NCI-H2171 (cell line): Measurements from ENCODE around the gene ADORA1.

ENCODE experiments used
- DNase-seq: peaks from one replicate; lab custom pipeline; 2025; lab: John Stamatoyannopoulos, UW

The ADORA1 gene

DNA sequence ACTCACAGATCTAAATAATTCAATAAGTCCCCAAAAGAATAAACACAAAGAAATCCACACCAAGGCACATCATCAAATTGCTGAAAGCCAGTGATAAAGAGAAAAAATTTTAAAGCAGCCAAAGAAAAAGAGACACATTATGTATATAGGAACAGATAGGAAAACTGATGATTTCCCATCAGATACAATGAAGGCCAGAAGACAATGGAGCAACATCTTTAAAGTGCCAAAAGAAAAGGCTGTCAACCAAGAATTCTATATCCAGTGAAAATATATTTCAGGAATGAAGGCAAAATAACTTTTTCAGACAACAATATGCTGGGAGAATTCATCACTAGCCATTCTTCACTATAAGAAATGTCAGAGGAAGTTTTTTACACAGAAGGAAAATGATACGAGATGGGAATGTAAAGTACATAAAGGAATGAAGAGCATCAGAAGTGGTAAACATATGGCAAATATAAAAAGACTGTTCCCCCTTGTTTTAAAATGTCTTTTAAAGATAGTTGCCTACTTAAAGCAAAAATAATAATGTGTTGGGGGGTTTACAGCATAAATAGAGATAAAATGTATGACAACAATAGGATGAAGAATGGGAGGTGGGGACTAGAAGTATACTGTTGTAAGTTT is 32.4 kb upstream of the ADORA1 start:
- DNase-seq, result no peak

DNA sequence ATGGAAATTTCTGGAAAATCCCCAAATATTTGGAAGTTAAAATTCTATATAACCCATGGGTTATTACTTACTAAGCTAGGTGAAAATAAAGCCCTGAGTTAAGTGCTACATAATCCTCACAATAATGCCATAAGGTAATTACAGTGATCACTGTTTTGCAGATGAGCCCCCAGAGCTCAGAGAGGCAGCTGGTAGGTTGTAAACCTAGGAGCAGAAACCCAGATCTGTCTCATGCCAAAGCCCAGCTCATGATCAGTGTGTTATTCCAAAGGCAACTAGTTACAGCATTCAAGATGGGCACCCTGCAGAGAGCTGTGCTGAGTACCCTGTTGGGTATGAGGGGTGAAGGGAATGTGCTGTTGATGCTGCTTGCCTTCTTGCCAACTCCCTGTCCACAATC is 31.0 kb upstream of the ADORA1 start:
- peak; percentile 35 for DNase-seq

GRCh38 chr1:203097001-203097400 is 30.5 kb upstream of the ADORA1 start:
- no peak for DNase-seq

DNA sequence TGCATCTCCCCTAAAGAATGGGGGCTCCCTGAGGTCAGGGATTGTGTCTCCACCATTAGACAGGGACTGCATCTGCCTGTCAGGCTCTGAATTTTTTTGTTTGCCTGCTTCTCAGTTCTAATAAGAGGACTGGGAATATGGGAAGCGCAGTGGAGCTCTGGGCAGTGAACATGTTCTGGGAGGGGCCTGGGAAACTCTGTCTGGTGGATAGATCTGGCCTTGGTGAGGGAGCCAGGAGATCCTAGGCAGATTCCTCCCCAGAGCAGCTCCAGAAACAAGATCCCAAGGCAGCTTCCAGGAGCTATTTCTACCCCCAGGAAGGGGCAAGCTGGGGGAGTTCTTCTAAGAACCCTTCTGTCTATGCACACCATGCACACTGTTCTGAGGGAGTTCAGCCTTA is 29.1 kb upstream of the ADORA1 start:
- no peak for DNase-seq

- DNase-seq, result no peak
Observed at GRCh38 chr1:203098914-203099520, 28.5 kb upstream of the ADORA1 start.

GRCh38 chr1:203099805-203100515 is 27.6 kb upstream of the ADORA1 start:
- no peak for DNase-seq

GRCh38 chr1:203100516-203100869 is 27.0 kb upstream of the ADORA1 start:
- no peak for DNase-seq

DNA sequence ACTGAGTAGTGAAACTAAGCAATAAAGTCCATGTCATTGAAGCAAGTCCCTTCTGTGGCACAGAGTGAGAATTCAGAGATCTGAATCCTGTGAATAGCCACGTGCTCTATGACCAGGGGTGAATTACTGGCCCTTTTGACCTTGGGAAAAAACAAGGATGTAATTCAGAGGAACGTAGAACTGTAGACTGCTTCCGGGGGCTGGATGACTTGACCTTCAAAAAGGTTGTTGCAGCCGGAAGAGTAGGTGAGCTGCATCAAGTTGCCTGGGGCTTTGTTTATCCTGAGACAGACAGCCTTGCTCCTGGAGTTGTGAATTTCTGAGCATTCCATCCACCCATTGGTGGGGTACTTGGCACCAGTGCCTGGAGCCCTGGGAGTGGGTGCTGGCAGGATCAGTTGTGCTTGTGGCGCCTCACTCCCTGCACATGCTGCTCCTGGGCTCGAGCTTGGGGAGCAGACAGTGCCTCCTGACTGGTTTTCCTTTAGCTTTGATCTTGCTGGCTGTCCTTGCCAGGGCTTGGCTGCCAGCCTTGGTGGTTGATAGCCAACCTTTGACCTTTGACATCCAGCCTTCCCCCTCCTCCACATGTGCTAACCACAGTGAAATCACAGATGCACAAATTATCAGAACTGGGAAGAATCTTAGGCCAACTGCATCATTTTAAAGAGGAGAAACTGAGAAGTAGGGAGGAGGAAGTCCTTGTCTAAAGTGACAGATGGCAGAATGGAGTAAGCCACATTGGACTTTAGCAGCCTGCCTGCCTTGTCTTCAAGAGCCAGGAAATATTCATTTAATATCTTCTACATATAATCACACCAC is 25.5 kb upstream of the ADORA1 start:
- DNase-seq, result no peak

DNA sequence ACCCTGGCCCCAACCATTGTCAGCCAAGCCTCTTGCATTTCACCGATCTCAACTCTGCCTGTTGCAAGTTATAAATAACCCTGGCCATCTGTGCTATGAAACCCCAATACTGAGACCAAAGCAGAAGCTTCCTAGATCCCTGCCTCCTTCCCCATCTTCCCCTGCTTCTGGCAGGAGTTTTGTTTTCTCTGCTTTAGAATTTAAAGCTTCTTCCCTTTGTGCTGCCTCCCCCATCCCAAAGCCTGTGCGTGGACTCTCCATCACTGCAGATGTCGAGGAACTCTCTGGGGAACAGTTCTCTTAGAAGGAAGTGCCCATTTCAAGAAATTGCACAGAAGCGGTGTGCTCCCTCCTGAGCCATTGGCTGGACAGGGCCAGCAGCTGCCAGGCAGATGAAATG is 24.3 kb upstream of the ADORA1 start:
- peak; percentile 24 for DNase-seq

DNA sequence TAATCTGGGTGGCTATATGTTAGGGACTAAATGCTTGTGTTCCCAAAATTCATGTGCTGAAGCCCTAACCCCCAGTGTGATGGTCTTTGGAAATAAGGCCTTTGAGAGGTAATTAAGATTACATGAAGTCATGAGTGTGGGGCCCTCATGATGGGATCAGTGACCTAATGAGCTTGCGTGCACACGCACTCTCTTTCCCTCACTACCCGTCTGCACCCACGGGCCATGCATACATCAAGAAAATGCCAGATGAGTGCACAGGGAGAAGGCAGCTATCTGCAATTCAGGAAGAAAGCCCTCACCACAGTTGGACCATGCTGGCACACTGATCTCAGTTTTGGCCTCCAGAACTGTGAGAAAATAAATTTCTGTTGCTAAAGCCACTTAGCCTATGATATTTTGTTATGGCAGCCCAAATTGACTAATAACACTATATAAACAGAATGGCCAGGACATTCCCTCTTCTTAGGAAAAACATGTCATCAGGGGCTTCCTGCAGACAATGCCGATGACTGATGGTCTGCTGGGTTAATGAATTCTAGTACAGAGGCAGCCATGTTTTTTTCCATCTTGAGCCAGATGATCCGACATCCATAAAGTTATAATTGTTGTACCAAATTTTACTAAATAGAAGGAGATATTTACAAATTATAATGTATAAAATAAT is 23.6 kb upstream of the ADORA1 start:
- no peak for DNase-seq

DNA sequence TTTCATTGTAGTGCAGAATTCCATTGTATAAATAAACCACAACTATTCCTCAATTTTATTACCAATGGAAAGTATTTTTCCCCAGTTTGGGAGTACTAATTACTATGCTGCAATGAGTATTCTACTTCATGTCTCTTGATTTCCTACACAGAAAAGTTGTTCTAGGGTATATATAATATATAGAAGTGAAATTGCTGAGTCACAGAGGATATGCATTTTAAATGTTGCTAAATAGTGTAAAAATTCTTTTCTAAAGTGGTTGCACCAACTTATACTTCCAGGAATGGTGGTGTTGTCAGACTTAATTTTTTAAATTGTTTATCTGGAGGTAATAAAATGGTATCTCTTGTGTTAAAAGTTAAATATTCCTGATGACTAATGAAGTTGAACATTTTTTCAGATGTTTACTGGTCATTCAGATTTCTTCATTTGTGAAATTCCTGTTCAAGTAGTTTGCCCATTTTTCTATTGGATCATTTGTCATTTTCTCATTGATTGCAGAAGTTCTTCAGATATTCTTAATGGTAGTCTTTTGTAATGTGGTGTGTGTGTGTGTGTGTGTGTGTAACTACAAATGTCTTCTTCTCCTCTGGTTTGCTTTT is 22.6 kb upstream of the ADORA1 start:
- no peak for DNase-seq

DNA sequence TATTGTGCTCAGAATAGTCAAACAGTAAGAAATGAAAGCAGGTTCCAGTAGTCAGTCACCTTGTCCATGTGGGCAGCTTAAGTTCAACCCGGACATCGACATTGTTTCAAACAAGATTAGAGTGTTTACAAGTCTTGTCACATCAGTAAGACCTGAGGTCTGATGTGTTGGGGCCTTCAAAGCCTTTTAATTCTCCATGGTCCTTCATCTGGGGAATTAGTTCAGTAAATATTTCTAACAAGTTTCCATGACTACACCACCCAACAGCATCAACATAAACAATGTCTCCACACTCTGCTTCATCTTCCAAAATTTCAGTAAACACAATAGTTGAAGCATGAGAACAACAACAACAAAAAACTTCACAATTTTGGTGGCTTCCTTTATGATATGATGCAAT is 15.1 kb upstream of the ADORA1 start:
- DNase-seq, result no peak

GRCh38 chr1:203113308-203113707 is 14.2 kb upstream of the ADORA1 start:
- no peak for DNase-seq

DNA sequence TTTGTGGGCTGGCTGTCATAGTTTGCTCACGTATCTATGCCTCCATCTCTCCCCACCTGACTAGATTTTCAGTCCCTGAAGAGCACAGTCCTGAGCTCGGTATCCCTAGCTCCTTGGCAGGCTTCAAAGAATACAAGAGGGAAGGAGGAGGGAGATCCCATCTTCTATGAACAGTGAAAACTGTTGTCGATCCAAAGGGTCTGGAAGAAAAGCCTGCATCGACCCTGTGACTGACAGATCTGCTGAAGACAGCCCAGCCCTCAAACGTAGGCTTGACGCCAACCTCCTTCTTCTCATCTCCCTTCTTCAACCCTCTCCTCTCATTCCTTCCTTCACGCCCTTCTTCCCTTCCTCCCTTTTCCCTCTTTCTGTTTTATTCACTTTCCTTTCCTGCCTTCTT is 13.3 kb upstream of the ADORA1 start:
- no peak for DNase-seq

GRCh38 chr1:203116091-203116820 is 11.3 kb upstream of the ADORA1 start:
- no peak for DNase-seq

DNA sequence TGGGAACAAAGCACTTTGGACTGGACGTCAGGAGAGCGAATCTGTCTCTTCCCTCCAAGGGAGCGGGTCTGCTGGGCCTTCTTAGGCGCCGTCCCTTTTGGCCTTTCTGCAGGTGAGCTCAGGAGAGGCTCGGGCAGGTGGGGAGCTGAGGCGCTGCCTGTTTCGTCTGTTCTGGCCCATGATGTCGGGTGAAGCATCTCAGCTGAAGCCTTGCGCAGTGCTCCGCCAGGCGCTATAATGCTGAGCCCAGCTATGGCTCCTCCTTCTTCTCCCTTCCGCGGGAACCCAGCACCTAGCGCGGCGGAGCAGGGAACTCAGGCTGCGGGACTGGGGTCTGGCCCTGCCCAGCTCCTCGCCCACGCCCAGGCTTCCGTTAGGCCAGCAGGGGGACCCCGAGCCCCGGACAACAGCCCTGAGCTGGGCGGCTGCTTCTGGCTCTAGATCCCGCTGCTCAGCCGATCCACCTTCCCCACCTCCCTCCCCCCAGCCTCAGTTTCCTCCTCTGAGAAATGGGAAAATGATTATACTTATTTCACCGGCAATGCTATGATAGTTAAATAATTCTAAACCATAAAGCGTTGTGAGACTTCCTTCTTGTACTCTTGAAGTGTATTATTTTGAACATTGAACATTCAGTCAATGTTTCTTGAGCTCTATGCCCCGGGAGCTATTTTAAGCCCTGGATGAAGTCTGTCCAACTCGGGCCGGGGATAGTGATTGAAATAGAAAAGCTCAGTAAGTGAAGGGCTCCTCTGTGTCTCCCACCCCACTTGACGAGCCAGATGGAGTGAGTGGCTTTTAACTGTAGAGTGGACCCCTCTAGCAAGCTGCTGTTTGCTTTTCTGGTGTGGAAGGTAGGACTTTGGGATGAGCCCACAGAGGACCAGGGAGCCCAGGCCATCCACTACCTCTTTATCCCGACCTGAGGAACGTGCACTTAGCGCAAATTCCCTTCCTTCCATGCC is 9.6 kb upstream of the ADORA1 start:
- no peak for DNase-seq

GRCh38 chr1:203120325-203121153 is 7.0 kb upstream of the ADORA1 start:
- DNase-seq, result no peak

DNA sequence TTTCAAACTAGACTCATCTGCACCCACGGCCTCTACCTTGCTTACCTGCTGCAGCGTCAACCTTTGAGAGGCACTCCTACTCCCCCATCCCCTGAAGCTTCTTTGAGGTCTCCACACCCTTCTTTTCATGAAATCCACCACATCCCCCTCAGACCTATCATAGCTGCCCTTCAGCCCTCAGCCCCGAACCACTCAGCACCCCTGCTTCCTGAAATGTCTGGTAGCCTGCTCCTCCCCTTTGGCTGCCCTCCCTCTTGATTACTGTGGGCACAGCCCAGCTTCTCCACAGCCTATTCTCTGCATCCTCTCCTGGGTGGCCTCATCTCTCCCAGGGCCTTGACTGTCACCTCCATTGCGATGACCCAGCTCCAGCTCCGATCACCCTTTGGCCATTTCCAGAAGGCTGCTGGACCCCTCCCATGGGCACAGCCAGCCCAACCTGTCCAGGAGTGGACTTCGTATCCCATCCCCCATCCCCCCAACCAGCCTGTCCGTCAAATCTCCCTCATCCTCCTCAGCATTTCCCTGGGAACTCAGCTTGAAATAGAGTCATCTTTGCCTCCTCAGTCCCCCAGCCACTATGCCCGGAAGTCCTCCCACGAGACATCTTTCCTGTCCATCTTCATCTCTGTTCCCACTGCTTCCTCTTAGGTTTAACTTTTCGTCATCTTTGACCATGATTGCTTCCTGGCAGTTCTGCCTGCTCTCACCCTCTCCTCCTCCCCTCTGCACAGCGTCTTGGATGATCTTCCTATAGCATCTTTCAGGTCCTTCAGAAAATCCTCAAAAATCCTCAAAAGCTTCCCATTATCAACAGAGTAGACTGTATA is 6.1 kb upstream of the ADORA1 start:
- no peak for DNase-seq
